DMS79 treated with DMSO at 0.1 percent for 48 hours (cell line): ENCODE data around the gene TMEM185A.
"Not testable (repeated sequence)": the region's sequence is repeated elsewhere in the genome, so short reads cannot be mapped to it uniquely, and the experiment has no call there.

ENCODE experiments used
- DNase-seq: peaks from one replicate; lab custom pipeline; 2025; lab: John Stamatoyannopoulos, UW

Gene TMEM185A

GRCh38 chrX:149619662-149620061 lies 11.9 kb downstream of the TMEM185A start:
- not testable (repeated sequence) for DNase-seq

- DNase-seq, result no peak
Observed at GRCh38 chrX:149618871-149619270, 12.7 kb downstream of the TMEM185A start.

GRCh38 chrX:149611623-149612175 lies 19.9 kb downstream of the TMEM185A start:
- no peak for DNase-seq

- DNase-seq, result no peak
Observed at GRCh38 chrX:149610511-149610910, 21.1 kb downstream of the TMEM185A start.

- no peak for DNase-seq
Observed at GRCh38 chrX:149607699-149608098, 23.9 kb downstream of the TMEM185A start.

GRCh38 chrX:149605248-149605885 lies 26.2 kb downstream of the TMEM185A start:
- not testable (repeated sequence) for DNase-seq

GRCh38 chrX:149598603-149599002 lies 33.0 kb downstream of the TMEM185A start:
- DNase-seq, result not testable (repeated sequence)

- not testable (repeated sequence) for DNase-seq
Observed at GRCh38 chrX:149595943-149596342, 35.6 kb downstream of the TMEM185A start.

GRCh38 chrX:149595214-149595613 lies 36.4 kb downstream of the TMEM185A start, which contains the start of gene HSFX2:
Gene HSFX2 (minus strand): TSS chrX:149595314. CDS start chrX:149594700, 614 bp downstream.
- DNase-seq, result not testable (repeated sequence)

- not testable (repeated sequence) for DNase-seq
Observed at GRCh38 chrX:149590993-149591392, 40.6 kb downstream of the TMEM185A start.

- not testable (repeated sequence) for DNase-seq
Observed at GRCh38 chrX:149587359-149587758, 44.2 kb downstream of the TMEM185A start, which contains the start of gene MAGEA9B. Gene MAGEA9B (minus strand): TSS chrX:149587459. CDS start chrX:149583179, 4,280 bp downstream.

GRCh38 chrX:149585631-149586030 lies 46.0 kb downstream of the TMEM185A start:
- DNase-seq, result not testable (repeated sequence)

- not testable (repeated sequence) for DNase-seq
Observed at GRCh38 chrX:149573456-149573855, 58.1 kb downstream of the TMEM185A start.

GRCh38 chrX:149572743-149573142 lies 58.8 kb downstream of the TMEM185A start:
- no peak for DNase-seq

GRCh38 chrX:149571770-149572169 lies 59.8 kb downstream of the TMEM185A start:
- DNase-seq, result no peak

GRCh38 chrX:149570668-149571067 lies 60.9 kb downstream of the TMEM185A start:
- DNase-seq, result peak; percentile 24

- no peak for DNase-seq
Observed at GRCh38 chrX:149569770-149570169, 61.8 kb downstream of the TMEM185A start.

- DNase-seq, result peak; percentile 37
Observed at GRCh38 chrX:149568701-149569296, 62.8 kb downstream of the TMEM185A start.

- no peak for DNase-seq
Observed at GRCh38 chrX:149567621-149568417, 63.8 kb downstream of the TMEM185A start.

- no peak for DNase-seq
Observed at GRCh38 chrX:149563359-149563758, 68.2 kb downstream of the TMEM185A start.

- not testable (repeated sequence) for DNase-seq
Observed at GRCh38 chrX:149555251-149555650, 76.3 kb downstream of the TMEM185A start.

GRCh38 chrX:149551939-149552248 lies 79.7 kb downstream of the TMEM185A start:
- DNase-seq, result not testable (repeated sequence)
